Fibroblast of lung (primary cell): ENCODE measurements around the gene DOCK3.

ENCODE experiments used
- EZH2 ChIP-seq: IDR thresholded peaks from 2 replicates; pipeline ENCODE4 v1.5.1; 2012; ENCODE audit warnings: low read length, control low read depth, mild to moderate bottlenecking; ENCODE audit errors: missing control alignments
- TF ChIP-seq, protein P1 (sequence below), 2 donors: IDR thresholded peaks in 1 of 2; conservative IDR thresholded peaks in 1 of 2; 1 replicate in 1 of 2; 2 replicates in 1 of 2; pipeline ENCODE4 v1.5.1; 2011 to 2012; ENCODE audit warnings: low read length in 2 of 2, control low read depth in 1 of 2, inconsistent platforms in 1 of 2, low read depth in 1 of 2, mild to moderate bottlenecking in 1 of 2

GRCh38 chr3:50930371-50931208 is 255.9 kb downstream of the DOCK3 start:
- TF ChIP-seq, protein P1, sequence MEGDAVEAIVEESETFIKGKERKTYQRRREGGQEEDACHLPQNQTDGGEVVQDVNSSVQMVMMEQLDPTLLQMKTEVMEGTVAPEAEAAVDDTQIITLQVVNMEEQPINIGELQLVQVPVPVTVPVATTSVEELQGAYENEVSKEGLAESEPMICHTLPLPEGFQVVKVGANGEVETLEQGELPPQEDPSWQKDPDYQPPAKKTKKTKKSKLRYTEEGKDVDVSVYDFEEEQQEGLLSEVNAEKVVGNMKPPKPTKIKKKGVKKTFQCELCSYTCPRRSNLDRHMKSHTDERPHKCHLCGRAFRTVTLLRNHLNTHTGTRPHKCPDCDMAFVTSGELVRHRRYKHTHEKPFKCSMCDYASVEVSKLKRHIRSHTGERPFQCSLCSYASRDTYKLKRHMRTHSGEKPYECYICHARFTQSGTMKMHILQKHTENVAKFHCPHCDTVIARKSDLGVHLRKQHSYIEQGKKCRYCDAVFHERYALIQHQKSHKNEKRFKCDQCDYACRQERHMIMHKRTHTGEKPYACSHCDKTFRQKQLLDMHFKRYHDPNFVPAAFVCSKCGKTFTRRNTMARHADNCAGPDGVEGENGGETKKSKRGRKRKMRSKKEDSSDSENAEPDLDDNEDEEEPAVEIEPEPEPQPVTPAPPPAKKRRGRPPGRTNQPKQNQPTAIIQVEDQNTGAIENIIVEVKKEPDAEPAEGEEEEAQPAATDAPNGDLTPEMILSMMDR (conservative IDR thresholded peaks at IDR 0.05 in 1 of 2, IDR thresholded peaks at IDR 0.05 in 1 of 2; ENCODE audit: low read depth in 1 of 2, low read length in 2 of 2): no peak
- TF ChIP-seq EZH2: no peak
